AG04449 (cell line): Measurements from ENCODE around the gene PLXNB2.

ENCODE experiments used
- CTCF ChIA-PET: fragments of 350-600 bp; formaldehyde crosslinking; extraction: SDS; loops from one replicate; lab custom pipeline; 2021; ENCODE audit warnings: antibody characterized with exemption; lab: Yijun Ruan, JAX
- POLR2A ChIA-PET: fragments of 400-600, 350-600 bp; formaldehyde crosslinking; extraction: SDS; loops from one replicate; lab custom pipeline; 2020; ENCODE audit warnings: antibody characterized with exemption, inconsistent platforms; lab: Yijun Ruan, JAX
- DNase-seq: peaks from one replicate; pipeline ENCODE4 v3.0.0-alpha.2; 2010; ENCODE audit warnings: low read depth, low spot score
- H3K4me3 ChIP-seq: 2 replicates; pipeline ENCODE4 v1.5.1; 2011; ENCODE audit warnings: low read depth, mild to moderate bottlenecking, control low read depth, low read length
- CTCF ChIP-seq: IDR thresholded peaks from one replicate; pipeline ENCODE4 v1.5.1; 2011; ENCODE audit warnings: mild to moderate bottlenecking, moderate library complexity, low read length, control low read depth, inconsistent platforms; ENCODE audit not compliant: insufficient read depth; ENCODE audit errors: missing control alignments

The PLXNB2 gene

GRCh38 chr22:50247748-50248147 lies 59.7 kb downstream of the PLXNB2 start:
- ChIA-PET CTCF (interaction anchor here (0.7 to 7.5 kb wide), 3 partner anchors 11 to 94 kb away, joined by 3 to 92 read pairs (median 4); no protein-coding TSS in a partner anchor), POLR2A (no interaction called here)
- no peak overlapping the region for H3K4me3 ChIP-seq
- DNase-seq, result no peak
- TF ChIP-seq CTCF, result no peak

- ChIA-PET POLR2A (no interaction called here), CTCF (interaction anchor here (0.9 to 7.5 kb wide), 5 partner anchors 9 to 251 kb away, joined by 3 to 92 read pairs (median 4); no protein-coding TSS in a partner anchor)
- no peak for DNase-seq
- TF ChIP-seq CTCF, result no peak
- peak overlapping the region; percentile 98 for H3K4me3 ChIP-seq
Measured at GRCh38 chr22:50246242-50247175, 60.9 kb downstream of the PLXNB2 start.

GRCh38 chr22:50245214-50246072 lies 62.0 kb downstream of the PLXNB2 start:
- TF ChIP-seq CTCF, result no peak
- peak overlapping the region; percentile 98 for H3K4me3 ChIP-seq
- CTCF ChIA-PET, result interaction anchor here (0.9 to 6.2 kb wide), 5 partner anchors 8 to 252 kb away, joined by 3 to 66 read pairs (median 3); no protein-coding TSS in a partner anchor
- POLR2A ChIA-PET, result no interaction called here
- DNase-seq, result no peak

- ChIA-PET CTCF (interaction anchor here (0.7 to 6.2 kb wide), 7 partner anchors 8 to 228 kb away, joined by 3 to 66 read pairs (median 3); no protein-coding TSS in a partner anchor), POLR2A (interaction anchor here (1.0 kb wide), 1 partner anchor 82 kb away, joined by 3 read pairs; the partner anchor contains the start of gene DENND6B)
- DNase-seq, result peak; percentile 24
- H3K4me3 ChIP-seq, result peak within 1 kb of the TSS; percentile 98
- TF ChIP-seq CTCF, result peak; percentile 19
Measured at GRCh38 chr22:50244420-50245213, 62.8 kb downstream of the PLXNB2 start, which contains the start of gene TUBGCP6. TUBGCP6 (minus strand) TSS chr22:50245023; CDS start chr22:50244459, 564 bp downstream.

- CTCF ChIA-PET, result interaction anchor here (0.7 to 6.2 kb wide), 9 partner anchors 8 to 197 kb away, joined by 3 to 66 read pairs (median 3); partner anchors contain the start of gene HDAC10
- peak overlapping the region; percentile 98 for H3K4me3 ChIP-seq
- no peak for TF ChIP-seq CTCF
- POLR2A ChIA-PET, result interaction anchor here (1.0 kb wide), 2 partner anchors 83 to 276 kb away, joined by 3 to 4 read pairs; partner anchors contain the start of gene DENND6B
- DNase-seq, result no peak
Measured at GRCh38 chr22:50243685-50244419, 63.6 kb downstream of the PLXNB2 start.
